Common myeloid progenitor, CD34-positive (primary cell): ENCODE measurements around the gene ZNF532.

ENCODE experiments used
- CTCF ChIA-PET: fragments of 350-600 bp; sonication (Branson Sonifier 250); formaldehyde crosslinking; loops from one replicate; lab custom pipeline; 2021; ENCODE audit warnings: antibody characterized with exemption; lab: Charles Lee
- POLR2A ChIA-PET: fragments of 350-600 bp; sonication (Branson Sonifier 250); formaldehyde crosslinking; loops from one replicate; lab custom pipeline; 2021; ENCODE audit warnings: antibody characterized with exemption; lab: Charles Lee
- DNase-seq, 3 donors: peaks; one replicate each; pipeline versions ENCODE4 v3.0.0 to v3.0.0-alpha.2; 2013
- H3K27ac ChIP-seq, 2 experiments: 1 replicate in 1 of 2; 2 replicates in 1 of 2; pipeline ENCODE4 v1.7.0; 2013; ENCODE audit warnings: inconsistent platforms in 2 of 2, low read length in 2 of 2, mild to moderate bottlenecking in 2 of 2, low read depth in 1 of 2, moderate library complexity in 1 of 2; ENCODE audit not compliant: severe bottlenecking in 2 of 2, insufficient read depth in 1 of 2, poor library complexity in 1 of 2
- H3K27me3 ChIP-seq, 5 experiments: replicated peaks in 2 of 5; 1 replicate in 3 of 5; 2 replicates in 2 of 5; pipeline versions ENCODE4 v1.6.1 to v1.7.0; 2013; ENCODE audit warnings: low read length in 4 of 5, mild to moderate bottlenecking in 2 of 5, moderate library complexity in 2 of 5, inconsistent platforms in 1 of 5; ENCODE audit not compliant: insufficient read depth in 5 of 5, control insufficient read depth in 4 of 5
- H3K36me3 ChIP-seq, 4 experiments: 1 replicate in 2 of 4; 2 replicates in 2 of 4; pipeline versions ENCODE4 v1.6.1 to v1.7.0; 2013; ENCODE audit warnings: low read length in 3 of 4, control low read depth in 1 of 4, mild to moderate bottlenecking in 1 of 4; ENCODE audit not compliant: control insufficient read depth in 4 of 4, insufficient read depth in 4 of 4
- H3K4me1 ChIP-seq, 4 experiments: 1 replicate in 3 of 4; 2 replicates in 1 of 4; pipeline versions ENCODE4 v1.6.1 to v1.7.1; 2013; ENCODE audit warnings: low read length in 3 of 4, mild to moderate bottlenecking in 3 of 4, control low read depth in 1 of 4, inconsistent platforms in 1 of 4, moderate library complexity in 1 of 4; ENCODE audit not compliant: control insufficient read depth in 4 of 4, insufficient read depth in 4 of 4; ENCODE audit errors: control extremely low read depth in 1 of 4
- H3K4me3 ChIP-seq, 7 experiments: 1 replicate in 4 of 7; 2 replicates in 3 of 7; pipeline versions ENCODE4 v1.5.1 to v1.7.0; 2013; ENCODE audit warnings: mild to moderate bottlenecking in 7 of 7, low read length in 6 of 7, moderate library complexity in 6 of 7, inconsistent platforms in 2 of 7, low read depth in 2 of 7, control low read depth in 1 of 7; ENCODE audit not compliant: insufficient read depth in 4 of 7, control insufficient read depth in 1 of 7; ENCODE audit errors: extremely low read depth in 1 of 7
- H3K9me3 ChIP-seq, 5 experiments: 1 replicate in 4 of 5; 2 replicates in 1 of 5; pipeline versions ENCODE4 v1.6.1 to v1.7.1; 2013; ENCODE audit warnings: low read length in 4 of 5, mild to moderate bottlenecking in 2 of 5, inconsistent platforms in 1 of 5, low read depth in 1 of 5, moderate library complexity in 1 of 5; ENCODE audit not compliant: control insufficient read depth in 4 of 5, insufficient read depth in 2 of 5; ENCODE audit errors: control extremely low read depth in 1 of 5
- WGBS: methylation state at CpG from one replicate; pipeline ENCODE4 v1.1.5; 2013; ENCODE audit not compliant: insufficient coverage; 5-methylcytosine and 5-hydroxymethylcytosine counted together

ZNF532 gene

DNA sequence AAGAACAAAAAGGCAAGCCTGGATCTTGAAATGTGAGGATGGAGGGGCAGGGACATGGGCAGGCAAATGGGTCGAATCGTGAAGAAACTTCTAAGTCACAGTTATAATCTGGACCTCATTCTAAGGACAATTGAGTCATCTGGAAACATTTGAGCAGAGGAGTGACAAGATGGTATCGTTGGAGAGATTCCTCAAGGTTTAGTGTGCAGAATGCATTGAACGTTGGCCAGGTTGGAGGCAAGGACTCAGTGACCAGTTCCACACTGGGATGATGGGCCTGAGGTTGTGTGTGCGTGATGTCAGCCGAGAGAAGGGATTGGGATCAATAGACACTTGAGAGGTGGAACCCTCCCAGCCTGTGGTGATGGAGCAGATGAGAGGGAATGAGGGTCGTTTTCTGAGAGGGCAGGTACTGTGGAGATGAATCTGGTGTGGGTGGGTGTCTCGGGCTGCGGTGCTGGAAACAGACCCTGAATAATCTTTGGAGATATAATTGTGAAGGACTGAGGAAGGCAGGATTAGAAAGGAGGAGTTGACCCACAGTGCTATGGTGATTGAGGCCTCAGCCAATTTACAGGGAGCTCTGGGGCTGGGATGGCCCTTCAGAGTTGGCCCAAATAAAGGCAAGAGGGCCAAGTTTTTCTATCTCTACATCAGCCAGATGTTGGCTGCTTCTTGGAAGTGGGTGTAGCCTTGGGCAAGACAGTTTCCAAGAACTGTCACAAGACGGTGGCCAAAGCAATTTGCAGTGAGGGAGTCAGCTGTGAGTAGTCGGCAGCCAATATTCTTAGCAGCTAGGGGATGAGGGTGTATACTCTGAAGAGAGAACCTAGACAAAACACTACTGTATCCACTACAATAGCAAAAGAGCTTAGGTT, 5.8 kb upstream of the ZNF532 start:
- ChIA-PET POLR2A (no interaction called here), CTCF (no interaction called here)
- no peak for DNase-seq
- no peak overlapping the region for H3K27ac ChIP-seq
- H3K27me3 ChIP-seq, result peaks cover 0 to 8% (median 0%) of the 10 kb centered on the region in 5 experiments
- no peaks in the 10 kb centered on the region for H3K36me3 ChIP-seq
- H3K9me3 ChIP-seq, result no peaks in the 10 kb centered on the region
- WGBS, result 98% methylated on average over 9 of the region's 11 CpGs
- no peak overlapping the region for H3K4me3 ChIP-seq
- H3K4me1 ChIP-seq, result peaks cover 0 to 12% (median 4%) of the 10 kb centered on the region in 4 experiments

DNA sequence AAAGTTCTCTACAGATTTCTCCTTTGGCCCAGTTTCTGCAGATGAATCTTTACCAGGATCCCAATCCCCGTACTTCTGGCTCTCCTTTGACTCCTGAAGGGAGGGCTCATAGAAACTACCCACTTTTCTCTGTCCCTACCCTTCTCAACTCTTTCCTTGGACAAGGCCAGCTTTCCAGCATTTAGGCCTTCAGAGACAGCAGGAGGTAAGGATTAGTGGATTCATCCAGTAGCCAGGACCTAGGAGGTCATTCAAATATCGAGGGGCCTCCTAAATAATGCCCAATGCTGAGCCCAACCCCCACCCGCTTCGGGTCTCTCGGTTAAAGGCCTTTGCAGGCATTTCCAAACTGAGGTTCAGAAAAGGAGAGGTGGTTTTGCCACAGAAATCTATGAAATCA, 4.8 kb upstream of the ZNF532 start:
- Histone ChIP-seq H3K4me1 (peaks cover 0 to 12% (median 4%) of the 10 kb centered on the region in 4 experiments), H3K36me3 (no peaks in the 10 kb centered on the region), H3K27me3 (peaks cover 0 to 11% (median 0%) of the 10 kb centered on the region in 5 experiments), H3K27ac (no peak overlapping the region), H3K9me3 (no peaks in the 10 kb centered on the region), H3K4me3 (no peak overlapping the region)
- POLR2A ChIA-PET, result no interaction called here
- CTCF ChIA-PET, result no interaction called here
- WGBS, result 86% methylated on average over 5 of the region's 5 CpGs
- DNase-seq, result no peak

DNA sequence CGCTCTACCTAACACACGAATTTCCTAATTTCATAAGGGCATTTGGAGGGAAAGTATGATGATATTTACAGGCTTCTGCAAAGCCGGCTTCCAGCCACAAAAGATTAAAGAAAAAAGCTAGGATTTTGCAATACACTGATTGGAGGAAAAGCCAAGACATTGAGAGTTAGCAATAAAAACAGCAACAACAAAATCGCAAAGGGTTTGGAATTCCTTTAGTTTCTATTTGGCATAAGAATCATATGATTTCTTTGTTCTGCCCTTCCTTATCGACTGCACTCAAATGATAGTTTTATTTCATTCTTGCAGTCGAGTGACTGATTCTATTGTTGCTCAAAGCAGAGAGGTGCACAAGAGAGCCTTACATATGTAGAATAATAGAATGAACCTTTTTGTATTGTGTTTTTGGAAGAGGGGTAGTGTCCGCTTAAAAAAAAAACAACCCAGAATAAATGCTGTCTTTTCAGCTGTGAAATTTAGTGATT, 3.9 kb upstream of the ZNF532 start:
- 89% methylated on average over 3 of the region's 7 CpGs for WGBS
- POLR2A ChIA-PET, result no interaction called here

DNA sequence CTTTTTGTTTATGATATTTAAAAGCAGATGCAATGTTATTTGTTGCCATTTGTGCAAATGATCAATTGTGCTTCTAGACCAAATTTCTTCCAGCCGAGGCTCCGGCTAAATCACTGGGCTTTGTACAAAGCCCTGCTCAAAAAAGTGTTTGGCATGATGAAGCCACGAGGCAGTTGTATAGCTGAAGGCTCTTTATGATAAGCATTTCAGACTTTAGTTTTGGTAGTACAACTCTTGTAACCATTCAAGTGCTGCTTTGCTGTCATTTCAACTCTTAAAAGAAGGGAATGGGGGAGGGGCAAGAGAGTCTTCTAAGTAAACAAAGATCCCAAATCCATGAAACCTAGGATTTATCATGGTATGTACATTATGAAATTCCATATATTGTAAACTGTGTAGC, 3.3 kb upstream of the ZNF532 start:
- no peaks in the 10 kb centered on the region for H3K9me3 ChIP-seq
- no peak overlapping the region for H3K4me3 ChIP-seq
- WGBS, result 95% methylated on average over 3 of the region's 3 CpGs
- CTCF ChIA-PET, result interaction anchor here (1.0 kb wide), 1 partner anchor 197 kb away, joined by 3 read pairs; no protein-coding TSS in a partner anchor
- POLR2A ChIA-PET, result no interaction called here
- H3K4me1 ChIP-seq, result peaks cover 0 to 15% (median 4%) of the 10 kb centered on the region in 4 experiments
- no peak for DNase-seq
- H3K27me3 ChIP-seq, result peaks cover 0 to 14% (median 0%) of the 10 kb centered on the region in 5 experiments
- no peak overlapping the region for H3K27ac ChIP-seq
- H3K36me3 ChIP-seq, result peaks cover 0 to under 1% (median 0%) of the 10 kb centered on the region in 4 experiments

More for the DNA sequence above, 3.9 kb upstream of the ZNF532 start:
- Histone ChIP-seq H3K4me1 (peaks cover 0 to 12% (median 4%) of the 10 kb centered on the region in 4 experiments), H3K4me3 (no peak overlapping the region), H3K27ac (no peak overlapping the region), H3K9me3 (no peaks in the 10 kb centered on the region), H3K27me3 (peaks cover 0 to 14% (median 0%) of the 10 kb centered on the region in 5 experiments), H3K36me3 (no peaks in the 10 kb centered on the region)
- CTCF ChIA-PET, result no interaction called here
- DNase-seq, result no peak

DNA sequence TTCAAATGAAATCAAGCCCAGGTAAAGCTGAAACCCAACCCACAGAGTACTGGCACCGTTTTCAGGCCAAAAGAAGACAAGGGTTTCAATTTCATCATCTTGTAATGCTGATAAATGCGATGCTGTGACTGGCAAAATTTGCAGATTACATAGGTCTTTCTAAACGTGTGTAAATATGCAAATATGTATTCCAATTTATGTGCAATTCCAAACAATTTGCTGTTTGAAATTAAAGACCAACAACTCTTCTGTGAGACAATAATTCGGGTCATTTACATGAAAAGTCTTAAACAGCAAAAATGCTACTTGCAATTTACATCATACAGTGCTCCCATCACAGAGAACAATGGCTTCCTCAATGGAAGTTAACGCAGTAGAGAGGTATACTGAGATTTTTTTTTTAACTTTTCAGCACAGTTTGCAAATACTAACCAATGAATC, 2.8 kb upstream of the ZNF532 start:
- DNase-seq, result no peak
- Histone ChIP-seq H3K9me3 (no peaks in the 10 kb centered on the region), H3K27ac (no peak overlapping the region), H3K36me3 (peaks cover 0 to 2% (median 0%) of the 10 kb centered on the region in 4 experiments), H3K4me3 (no peak overlapping the region), H3K4me1 (peaks cover 0 to 15% (median 4%) of the 10 kb centered on the region in 4 experiments), H3K27me3 (peaks cover 0 to 14% (median 0%) of the 10 kb centered on the region in 5 experiments)
- CTCF ChIA-PET, result interaction anchor here (1.0 kb wide), 1 partner anchor 197 kb away, joined by 3 read pairs; no protein-coding TSS in a partner anchor
- POLR2A ChIA-PET, result no interaction called here
- 84% methylated on average over 2 of the region's 5 CpGs for WGBS

DNA sequence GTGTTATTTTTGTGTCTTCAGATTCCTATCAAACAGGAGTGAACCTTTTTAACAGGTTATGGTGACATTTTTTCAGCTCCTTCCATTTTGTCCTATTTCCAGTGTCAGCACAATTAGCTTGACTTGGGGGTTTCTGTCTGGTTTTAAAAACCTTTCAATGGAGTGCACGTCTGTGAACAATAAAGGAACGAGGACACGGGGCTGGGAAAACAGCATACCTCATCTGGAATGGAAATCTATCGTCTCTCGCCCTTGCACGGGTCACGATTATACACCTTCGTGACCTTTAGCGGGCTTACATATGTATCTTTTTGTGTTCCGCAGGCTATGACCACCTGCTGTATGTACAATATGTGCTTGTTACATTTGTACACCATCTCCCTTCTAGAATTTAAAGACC, 2.3 kb upstream of the ZNF532 start:
- no peak overlapping the region for H3K4me3 ChIP-seq
- no peak for DNase-seq
- WGBS, result 96% methylated on average over 10 of the region's 10 CpGs
- no peak overlapping the region for H3K27ac ChIP-seq
- POLR2A ChIA-PET, result no interaction called here
- H3K9me3 ChIP-seq, result no peaks in the 10 kb centered on the region
- peaks cover 0 to 2% (median 0%) of the 10 kb centered on the region in 4 experiments for H3K36me3 ChIP-seq
- H3K27me3 ChIP-seq, result peaks cover 0 to 14% (median 0%) of the 10 kb centered on the region in 5 experiments
- peaks cover 0 to 15% (median 4%) of the 10 kb centered on the region in 4 experiments for H3K4me1 ChIP-seq
- CTCF ChIA-PET, result interaction anchor here (1.0 kb wide), 1 partner anchor 196 kb away, joined by 3 read pairs; no protein-coding TSS in a partner anchor
